ENCODE results near the gene UGT2B28.
"Not testable (repeated sequence)": the region's sequence is repeated elsewhere in the genome, so short reads cannot be mapped to it uniquely, and the experiment has no call there.

Gene UGT2B28

DNA sequence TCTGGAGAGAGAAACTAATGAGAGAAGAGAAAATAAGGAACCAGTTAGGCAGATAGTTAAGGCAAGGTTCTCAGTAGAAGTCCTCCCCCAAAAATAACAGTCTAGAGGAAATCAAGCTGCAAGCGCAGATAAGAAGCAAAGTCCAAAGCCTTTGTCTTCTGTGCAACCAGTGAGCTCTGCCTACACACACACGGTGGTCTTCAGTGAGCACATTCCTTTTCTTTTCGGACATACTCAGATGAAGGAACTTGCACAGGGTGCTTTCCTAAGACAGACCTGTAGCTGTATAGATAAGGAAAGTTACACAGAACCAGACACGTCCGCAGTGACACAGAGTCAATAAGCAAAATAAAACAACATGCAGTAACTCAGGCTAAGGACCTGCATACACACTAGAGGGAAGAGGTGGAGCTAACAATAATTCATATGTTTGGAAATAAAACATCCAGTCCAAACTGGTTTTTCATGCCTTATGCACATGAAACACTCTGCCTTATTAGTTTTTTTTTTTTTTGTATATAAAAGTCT lies 29.3 kb downstream of the UGT2B28 start:
- H3K27me3 ChIP-seq (replicated peaks; ENCODE audit: control insufficient read depth, insufficient read depth, low read length); H3K36me3 ChIP-seq (ENCODE audit: control insufficient read depth, insufficient read depth, low read length, severe bottlenecking); H3K4me3 ChIP-seq (ENCODE audit: low read length); DNase-seq (ENCODE audit: low read depth); H3K9me3 ChIP-seq (ENCODE audit: control insufficient read depth, low read length); H3K4me1 ChIP-seq (ENCODE audit: control insufficient read depth, insufficient read depth, low read length); H3K9ac ChIP-seq (ENCODE audit: low read length): not testable (repeated sequence)

DNA sequence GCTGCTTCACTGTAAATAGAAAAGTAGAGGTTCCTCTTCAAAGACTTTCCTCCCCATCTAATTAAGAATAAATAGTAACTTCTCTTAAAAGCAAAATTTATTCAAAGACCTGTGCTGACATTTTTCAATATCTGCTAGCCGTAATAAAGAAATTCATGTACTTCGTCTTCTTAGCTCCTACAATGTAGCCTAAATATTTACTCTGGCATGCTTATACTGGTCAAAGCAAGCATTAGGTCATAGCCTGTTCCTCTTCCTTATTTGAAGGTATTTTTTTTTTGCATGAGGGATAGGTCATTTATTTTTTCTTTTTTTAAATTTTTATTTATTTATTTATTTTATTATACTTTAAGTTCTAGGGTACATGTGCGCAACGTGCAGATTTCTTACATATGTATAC lies 30.0 kb downstream of the UGT2B28 start:
- not testable (repeated sequence) for H3K36me3 ChIP-seq (ENCODE audit: control insufficient read depth, insufficient read depth, low read length, severe bottlenecking); H3K4me1 ChIP-seq (ENCODE audit: control insufficient read depth, insufficient read depth, low read length); H3K9me3 ChIP-seq (ENCODE audit: control insufficient read depth, low read length); H3K9ac ChIP-seq (ENCODE audit: low read length); DNase-seq (ENCODE audit: low read depth); H3K27me3 ChIP-seq (replicated peaks; ENCODE audit: control insufficient read depth, insufficient read depth, low read length); H3K4me3 ChIP-seq (ENCODE audit: low read length)

GRCh38 chr4:69317669-69318298 lies 37.5 kb downstream of the UGT2B28 start:
- not testable (repeated sequence) for H3K27me3 ChIP-seq (replicated peaks; ENCODE audit: control insufficient read depth, insufficient read depth, low read length); H3K9me3 ChIP-seq (ENCODE audit: control insufficient read depth, low read length); H3K4me1 ChIP-seq (ENCODE audit: control insufficient read depth, insufficient read depth, low read length); H3K36me3 ChIP-seq (ENCODE audit: control insufficient read depth, insufficient read depth, low read length, severe bottlenecking); H3K4me3 ChIP-seq (ENCODE audit: low read length); H3K9ac ChIP-seq (ENCODE audit: low read length)
- peak; percentile 56 for DNase-seq (ENCODE audit: low read depth)

GRCh38 chr4:69321153-69321729 lies 41.0 kb downstream of the UGT2B28 start:
- peaks cover 5% of the 10 kb centered on the region for H3K4me1 ChIP-seq (ENCODE audit: control insufficient read depth, insufficient read depth, low read length)
- H3K4me3 ChIP-seq (ENCODE audit: low read length) = no peak overlapping the region

GRCh38 chr4:69322055-69322454 lies 41.8 kb downstream of the UGT2B28 start:
- Histone ChIP-seq H3K36me3 (ENCODE audit: control insufficient read depth, insufficient read depth, low read length, severe bottlenecking) (no peaks in the 10 kb centered on the region), H3K27me3 (replicated peaks; ENCODE audit: control insufficient read depth, insufficient read depth, low read length) (no peaks in the 10 kb centered on the region), H3K9me3 (ENCODE audit: control insufficient read depth, low read length) (no peaks in the 10 kb centered on the region), H3K4me3 (ENCODE audit: low read length) (no peak overlapping the region), H3K9ac (ENCODE audit: low read length) (no peak overlapping the region), H3K4me1 (ENCODE audit: control insufficient read depth, insufficient read depth, low read length) (peaks cover 5% of the 10 kb centered on the region)
- DNase-seq (ENCODE audit: low read depth) = peak; percentile 41

More at GRCh38 chr4:69321153-69321729, 41.0 kb downstream of the UGT2B28 start:
- DNase-seq (ENCODE audit: low read depth) = no peak
- no peak overlapping the region for H3K9ac ChIP-seq (ENCODE audit: low read length)
- no peaks in the 10 kb centered on the region for H3K36me3 ChIP-seq (ENCODE audit: control insufficient read depth, insufficient read depth, low read length, severe bottlenecking)
- no peaks in the 10 kb centered on the region for H3K9me3 ChIP-seq (ENCODE audit: control insufficient read depth, low read length)
- H3K27me3 ChIP-seq (replicated peaks; ENCODE audit: control insufficient read depth, insufficient read depth, low read length) = no peaks in the 10 kb centered on the region

DNA sequence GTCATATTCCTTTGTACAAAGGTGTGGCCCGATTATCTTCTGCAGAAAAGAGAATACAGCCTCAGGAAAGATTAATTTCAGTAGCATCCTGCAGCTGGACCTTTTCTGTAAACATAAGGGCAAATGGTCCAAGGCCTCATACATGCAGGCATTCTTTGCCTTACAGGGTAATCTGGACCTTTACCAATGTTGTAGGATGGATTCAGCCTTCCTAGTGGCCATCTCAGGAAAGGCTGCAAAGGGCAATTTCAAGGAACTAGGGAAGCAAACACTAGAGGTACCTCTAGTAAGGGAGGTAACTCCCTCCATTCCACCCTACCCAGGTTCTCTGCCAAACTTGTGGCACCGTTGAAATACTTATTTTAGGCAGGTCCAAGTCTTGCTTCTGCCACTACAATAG lies 43.0 kb downstream of the UGT2B28 start:
- no peak overlapping the region for H3K9ac ChIP-seq (ENCODE audit: low read length)
- no peaks in the 10 kb centered on the region for H3K27me3 ChIP-seq (replicated peaks; ENCODE audit: control insufficient read depth, insufficient read depth, low read length)
- no peaks in the 10 kb centered on the region for H3K36me3 ChIP-seq (ENCODE audit: control insufficient read depth, insufficient read depth, low read length, severe bottlenecking)
- no peak overlapping the region for H3K4me3 ChIP-seq (ENCODE audit: low read length)
- H3K9me3 ChIP-seq (ENCODE audit: control insufficient read depth, low read length) = no peaks in the 10 kb centered on the region
- peaks cover 5% of the 10 kb centered on the region for H3K4me1 ChIP-seq (ENCODE audit: control insufficient read depth, insufficient read depth, low read length)
- DNase-seq (ENCODE audit: low read depth) = no peak

DNA sequence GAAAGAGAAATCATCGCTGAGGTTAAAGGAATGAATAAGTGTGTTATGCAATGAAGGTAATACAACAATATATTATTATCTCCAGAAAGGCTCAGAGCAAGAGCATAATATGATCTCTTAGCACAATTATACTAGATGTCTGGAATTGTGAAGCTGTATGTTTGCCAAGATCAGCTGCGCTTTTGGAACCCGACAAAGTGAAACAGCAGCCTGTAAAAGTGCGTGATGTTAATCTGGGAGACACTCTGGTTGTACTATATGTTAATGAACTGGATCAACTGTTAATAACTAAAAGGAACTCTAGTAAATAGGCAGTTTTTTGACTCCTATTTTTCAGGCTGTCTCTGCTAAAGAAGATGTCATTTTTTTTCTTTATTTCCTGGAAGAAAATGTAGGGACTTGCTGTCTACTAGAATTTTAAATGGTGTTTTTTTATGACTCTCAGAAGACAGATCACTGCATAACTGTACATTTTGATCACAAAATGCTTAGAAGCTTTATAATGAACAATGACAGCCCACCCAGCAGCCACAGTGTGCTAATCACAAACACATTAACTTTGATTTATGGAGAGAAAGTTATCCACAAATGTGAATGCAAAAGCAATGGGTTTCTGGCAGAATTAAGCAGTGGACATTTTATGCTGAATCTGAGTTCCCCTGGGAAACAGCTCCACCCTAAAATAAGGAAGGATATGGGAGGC lies 50.2 kb downstream of the UGT2B28 start:
- Histone ChIP-seq H3K4me3 (ENCODE audit: low read length) (no peak overlapping the region), H3K9me3 (ENCODE audit: control insufficient read depth, low read length) (no peaks in the 10 kb centered on the region), H3K4me1 (ENCODE audit: control insufficient read depth, insufficient read depth, low read length) (no peaks in the 10 kb centered on the region), H3K9ac (ENCODE audit: low read length) (no peak overlapping the region), H3K36me3 (ENCODE audit: control insufficient read depth, insufficient read depth, low read length, severe bottlenecking) (no peaks in the 10 kb centered on the region), H3K27me3 (replicated peaks; ENCODE audit: control insufficient read depth, insufficient read depth, low read length) (no peaks in the 10 kb centered on the region)
- no peak for DNase-seq (ENCODE audit: low read depth)

DNA sequence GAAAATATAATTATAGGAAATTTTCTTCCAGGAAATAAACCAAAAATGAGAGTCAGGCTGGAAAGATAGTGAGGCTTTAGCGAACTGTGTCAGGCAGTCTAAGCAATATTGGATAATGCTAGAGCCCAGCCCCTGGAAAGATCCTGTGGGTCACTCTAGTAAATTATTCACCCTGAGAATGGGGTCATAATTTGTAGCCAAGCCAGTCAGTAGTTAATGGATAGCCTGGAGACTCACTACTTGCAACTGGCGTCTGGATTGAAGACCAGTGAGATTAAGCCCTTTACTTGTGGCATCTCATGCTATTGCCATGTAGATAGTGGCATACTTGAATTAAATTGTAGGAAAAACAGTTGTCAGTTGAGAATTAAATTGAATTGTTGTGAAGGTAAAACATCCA lies 51.0 kb downstream of the UGT2B28 start:
- not testable (repeated sequence) for H3K9ac ChIP-seq (ENCODE audit: low read length); DNase-seq (ENCODE audit: low read depth); H3K4me3 ChIP-seq (ENCODE audit: low read length); H3K4me1 ChIP-seq (ENCODE audit: control insufficient read depth, insufficient read depth, low read length); H3K27me3 ChIP-seq (replicated peaks; ENCODE audit: control insufficient read depth, insufficient read depth, low read length); H3K36me3 ChIP-seq (ENCODE audit: control insufficient read depth, insufficient read depth, low read length, severe bottlenecking); H3K9me3 ChIP-seq (ENCODE audit: control insufficient read depth, low read length)

DNA sequence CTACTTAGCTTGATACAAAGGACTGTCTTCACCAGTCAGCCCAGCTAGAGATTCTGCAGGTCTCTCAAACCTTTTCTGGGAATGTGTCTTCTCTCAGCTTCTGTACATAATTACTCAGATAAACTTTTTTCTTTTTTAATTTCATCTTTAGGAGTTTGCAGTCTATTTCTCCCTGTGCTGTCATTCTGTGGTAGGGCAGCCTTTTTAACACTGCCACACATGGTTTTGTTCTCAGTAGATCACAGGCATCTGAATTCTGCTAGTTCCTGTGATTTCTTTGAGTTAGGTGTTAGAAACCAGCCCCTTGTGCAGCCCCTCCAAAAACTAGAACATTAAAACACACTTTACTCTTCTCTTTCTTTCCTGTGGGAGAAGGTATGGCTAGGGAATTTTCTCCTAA lies 55.2 kb downstream of the UGT2B28 start:
- H3K36me3 ChIP-seq (ENCODE audit: control insufficient read depth, insufficient read depth, low read length, severe bottlenecking); H3K9ac ChIP-seq (ENCODE audit: low read length); H3K9me3 ChIP-seq (ENCODE audit: control insufficient read depth, low read length); H3K4me1 ChIP-seq (ENCODE audit: control insufficient read depth, insufficient read depth, low read length); DNase-seq (ENCODE audit: low read depth); H3K4me3 ChIP-seq (ENCODE audit: low read length); H3K27me3 ChIP-seq (replicated peaks; ENCODE audit: control insufficient read depth, insufficient read depth, low read length): not testable (repeated sequence)

GRCh38 chr4:69343114-69343513 lies 62.8 kb downstream of the UGT2B28 start:
- H3K4me3 ChIP-seq (ENCODE audit: low read length); H3K36me3 ChIP-seq (ENCODE audit: control insufficient read depth, insufficient read depth, low read length, severe bottlenecking); H3K4me1 ChIP-seq (ENCODE audit: control insufficient read depth, insufficient read depth, low read length); DNase-seq (ENCODE audit: low read depth); H3K9ac ChIP-seq (ENCODE audit: low read length); H3K9me3 ChIP-seq (ENCODE audit: control insufficient read depth, low read length); H3K27me3 ChIP-seq (replicated peaks; ENCODE audit: control insufficient read depth, insufficient read depth, low read length): not testable (repeated sequence)

GRCh38 chr4:69343558-69344420 lies 63.5 kb downstream of the UGT2B28 start:
- not testable (repeated sequence) for H3K4me1 ChIP-seq (ENCODE audit: control insufficient read depth, insufficient read depth, low read length); H3K27me3 ChIP-seq (replicated peaks; ENCODE audit: control insufficient read depth, insufficient read depth, low read length); H3K9me3 ChIP-seq (ENCODE audit: control insufficient read depth, low read length); DNase-seq (ENCODE audit: low read depth); H3K36me3 ChIP-seq (ENCODE audit: control insufficient read depth, insufficient read depth, low read length, severe bottlenecking); H3K9ac ChIP-seq (ENCODE audit: low read length); H3K4me3 ChIP-seq (ENCODE audit: low read length)
